Body of pancreas (tissue), 4 donors: ENCODE measurements around the gene NAPG. TPM values are rescaled to one million over a fixed set of nuclear protein-coding genes. Genes with fewer than 3 reads are reported as not detected.
"Not testable (repeated sequence)": the region's sequence is repeated elsewhere in the genome, so short reads cannot be mapped to it uniquely, and the experiment has no call there.

Experiments used
- ATAC-seq: fragments of 150-250 bp; one replicate; pipeline ENCODE4 v1.9.1; 2016
- DNase-seq, 4 donors: peaks; one replicate each; pipeline ENCODE4 v3.0.0-alpha.2; 2019
- H3K27ac ChIP-seq, 4 donors: fragments of 200-600 bp; sonication (generic); 1 replicate in 3 of 4; 2 replicates in 1 of 4; pipeline versions ENCODE4 v1.5.1 to v1.6.1; 2016 to 2019; ENCODE audit warnings: mild to moderate bottlenecking in 1 of 4, mixed read lengths in 1 of 4, moderate library complexity in 1 of 4
- H3K27me3 ChIP-seq, 2 donors: fragments of 200-600 bp; sonication (generic); one replicate each; pipeline ENCODE4 v1.6.0; 2016; ENCODE audit warnings: mild to moderate bottlenecking in 1 of 2
- H3K36me3 ChIP-seq, 2 donors: fragments of 200-600 bp; sonication (generic); replicated peaks in 1 of 2; 2 replicates each; pipeline ENCODE4 v1.5.1; 2016; ENCODE audit warnings: low read depth in 2 of 2; ENCODE audit not compliant: insufficient read depth in 1 of 2
- H3K4me1 ChIP-seq: fragments of 200-600 bp; sonication (generic); one replicate; pipeline ENCODE4 v1.6.0; 2016
- H3K4me3 ChIP-seq, 2 donors: fragments of 200-600 bp; sonication (generic); 1 replicate in 1 of 2; 2 replicates in 1 of 2; pipeline ENCODE4 v1.5.1; 2016 to 2019
- H3K9me3 ChIP-seq, 3 donors: fragments of 200-600 bp; sonication (generic); 1 replicate in 2 of 3; 2 replicates in 1 of 3; pipeline ENCODE4 v1.5.1; 2016
- CTCF ChIP-seq, 7 experiments: fragments of 450-650 bp in 4 of 7; fragments of 200-600 bp in 3 of 7; sonication (generic) in 3 of 7; IDR thresholded peaks; one replicate each; pipeline ENCODE4 v1.5.1; 2016 to 2019; ENCODE audit warnings: antibody characterized with exemption in 7 of 7
- POLR2A ChIP-seq, 3 donors: fragments of 450-650 bp; IDR thresholded peaks; one replicate each; pipeline ENCODE4 v1.6.1; 2016; ENCODE audit warnings: antibody characterized with exemption in 3 of 3, mild to moderate bottlenecking in 2 of 3
- WGBS, 2 donors: methylation state at CpG; one replicate each; pipeline ENCODE4 v1.1.5; 2017; 5-methylcytosine and 5-hydroxymethylcytosine counted together
- intact Hi-C: fragments of 100-400 bp; cut with DNase I; formaldehyde crosslinking; loops from one replicate; pipeline ENCODE4 v1.15.1; 2023
- total RNA-seq, 2 donors: library from RNA; depleted of rRNA; stranded (reverse); fragments of >200 nt; gene quantifications; one replicate each; pipeline ENCODE4 v1.1.0, GENCODE V29; 2016

Gene NAPG
- total RNA-seq, 2 donors from 2014 or later: 22.4 to 27.5 TPM

- Histone ChIP-seq H3K4me1 (no peaks in the 10 kb centered on the region), H3K27ac (no peak overlapping the region), H3K4me3 (no peak overlapping the region), H3K36me3 (no peaks in the 10 kb centered on the region), H3K27me3 (no peaks in the 10 kb centered on the region), H3K9me3 (no peaks in the 10 kb centered on the region)
- 95 to 100% methylated on average over 1 of the region's 1 CpG for WGBS, 2 donors
- ATAC-seq (no peak), DNase-seq (no peak)
- intact Hi-C loops: no loop called here
- TF ChIP-seq CTCF (IDR thresholded peaks at IDR 0.05) (no peak), POLR2A (IDR thresholded peaks at IDR 0.05) (no peak)
These were observed 44.8 kb downstream of the NAPG start for GRCh38 chr18:10570622-10571021.

GRCh38 chr18:10571537-10571936 is 45.7 kb downstream of the NAPG start:
- no peak for TF ChIP-seq CTCF (IDR thresholded peaks at IDR 0.05)
- Histone ChIP-seq H3K27ac (no peak overlapping the region), H3K4me1 (no peaks in the 10 kb centered on the region), H3K36me3 (no peaks in the 10 kb centered on the region), H3K4me3 (no peak overlapping the region), H3K9me3 (no peaks in the 10 kb centered on the region), H3K27me3 (no peaks in the 10 kb centered on the region)
- intact Hi-C loops: no loop called here
- DNase-seq: no peak
- 80% methylated on average over 2 of the region's 2 CpGs; no CpG with 5 or more reads in 1 of the 2 donors for WGBS, 2 donors
- no peak for ATAC-seq

GRCh38 chr18:10573261-10573660 is 47.4 kb downstream of the NAPG start:
- H3K9me3 ChIP-seq, DNase-seq, H3K36me3 ChIP-seq, H3K27ac ChIP-seq, intact Hi-C loops, H3K27me3 ChIP-seq, ATAC-seq, H3K4me3 ChIP-seq, H3K4me1 ChIP-seq: not testable (repeated sequence)
- no CpG with 5 or more reads among the region's 2 CpGs for WGBS, 2 donors

GRCh38 chr18:10574412-10574811 is 48.6 kb downstream of the NAPG start:
- H3K4me3 ChIP-seq, DNase-seq, H3K27ac ChIP-seq, H3K27me3 ChIP-seq, H3K36me3 ChIP-seq, ATAC-seq, H3K9me3 ChIP-seq, H3K4me1 ChIP-seq, intact Hi-C loops: not testable (repeated sequence)
- 82 to 83% methylated on average over 2 of the region's 2 CpGs for WGBS, 2 donors

GRCh38 chr18:10577842-10578572 is 52.2 kb downstream of the NAPG start:
- H3K9me3 ChIP-seq, H3K36me3 ChIP-seq, H3K4me1 ChIP-seq, ATAC-seq, H3K27ac ChIP-seq, DNase-seq, H3K4me3 ChIP-seq, H3K27me3 ChIP-seq, intact Hi-C loops: not testable (repeated sequence)
- 90 to 98% methylated on average over 22 to 25 of the region's 25 CpGs for WGBS, 2 donors

- H3K4me1 ChIP-seq, H3K27me3 ChIP-seq, intact Hi-C loops, ATAC-seq, H3K27ac ChIP-seq, H3K9me3 ChIP-seq, H3K4me3 ChIP-seq, H3K36me3 ChIP-seq, DNase-seq: not testable (repeated sequence)
- WGBS, 2 donors: 86 to 99% methylated on average over 11 of the region's 11 CpGs
These were observed 52.7 kb downstream of the NAPG start for GRCh38 chr18:10578573-10578899.
